Measurements from ENCODE around the gene DLG2.

The DLG2 gene

DNA sequence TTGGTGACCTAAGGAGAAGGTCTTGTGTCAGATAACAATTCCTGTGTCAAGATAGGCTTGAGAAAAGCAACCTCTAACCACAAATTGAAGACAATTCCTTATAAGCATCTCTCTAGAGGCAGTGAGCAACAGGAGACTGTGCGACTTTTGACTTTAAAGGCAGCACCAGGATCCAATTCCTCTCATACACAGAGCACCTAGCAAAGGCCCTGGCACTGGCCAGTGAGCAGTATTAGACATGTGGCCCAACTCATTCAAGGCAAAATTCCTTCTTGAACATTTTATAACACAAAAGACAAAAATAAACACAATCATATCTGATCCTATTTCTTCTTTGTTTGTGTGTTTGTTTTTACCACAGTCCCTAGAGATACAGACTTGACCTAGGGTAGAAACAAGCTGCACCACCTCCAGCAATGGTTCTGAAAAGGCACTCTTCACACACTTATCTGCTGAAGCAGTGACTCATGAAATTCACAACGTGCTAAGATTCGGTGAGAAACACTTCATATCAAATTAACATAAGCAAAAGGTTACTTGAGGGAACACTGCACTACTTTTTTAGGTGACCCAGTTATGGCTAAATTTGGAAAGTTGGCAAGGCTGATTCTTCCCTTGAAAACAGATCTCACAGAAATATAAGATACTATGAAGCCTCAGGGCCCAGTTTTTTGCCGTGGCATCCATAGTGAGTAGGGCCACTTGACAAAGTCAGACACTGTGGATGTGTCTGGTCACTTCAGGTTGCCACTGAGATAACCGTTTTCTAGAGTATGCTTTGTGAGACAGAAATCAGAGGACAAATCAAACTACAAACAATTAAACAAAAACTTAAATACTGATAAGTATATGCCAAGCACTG lies 1018.9 kb downstream of the DLG2 start:
- no peak for DNase-seq

DNA sequence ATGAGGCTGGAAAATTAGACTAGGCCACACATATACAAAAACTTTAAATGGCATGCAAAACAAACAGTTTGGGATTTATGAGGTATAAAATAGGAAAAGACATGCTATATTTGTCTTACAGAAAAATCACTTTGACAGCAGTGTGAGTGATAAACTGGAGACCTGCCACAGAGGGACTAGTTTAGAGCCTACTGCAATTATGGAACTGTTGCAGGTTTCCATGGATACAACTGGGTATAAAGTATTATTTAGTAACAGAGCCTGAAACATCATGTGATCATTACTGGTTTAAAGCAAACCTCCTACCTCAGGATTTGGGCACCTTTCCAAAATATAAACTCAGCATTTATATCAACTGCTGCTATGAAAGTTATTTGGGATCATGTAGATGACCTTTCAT lies 1032.5 kb downstream of the DLG2 start:
- no peak for DNase-seq

DNA sequence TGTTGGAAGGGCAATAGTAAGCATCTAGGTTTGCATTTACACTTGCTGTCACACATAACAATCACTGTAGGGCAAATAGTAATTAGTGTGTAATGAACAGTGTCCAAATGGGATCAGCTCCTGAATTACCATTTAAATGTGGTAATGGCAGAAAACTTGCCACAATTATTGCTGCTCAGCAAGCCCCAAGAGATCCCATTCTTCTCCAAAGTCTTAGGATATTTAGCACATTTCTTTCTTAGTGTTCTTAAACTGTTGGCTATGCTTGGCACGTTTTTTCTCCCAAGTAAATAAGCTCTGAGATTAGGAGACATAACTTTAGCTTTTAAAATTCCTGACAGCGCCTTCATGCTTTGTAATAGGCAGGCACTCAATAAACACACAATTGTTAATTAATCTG lies 1037.0 kb downstream of the DLG2 start:
- no peak for DNase-seq

DNA sequence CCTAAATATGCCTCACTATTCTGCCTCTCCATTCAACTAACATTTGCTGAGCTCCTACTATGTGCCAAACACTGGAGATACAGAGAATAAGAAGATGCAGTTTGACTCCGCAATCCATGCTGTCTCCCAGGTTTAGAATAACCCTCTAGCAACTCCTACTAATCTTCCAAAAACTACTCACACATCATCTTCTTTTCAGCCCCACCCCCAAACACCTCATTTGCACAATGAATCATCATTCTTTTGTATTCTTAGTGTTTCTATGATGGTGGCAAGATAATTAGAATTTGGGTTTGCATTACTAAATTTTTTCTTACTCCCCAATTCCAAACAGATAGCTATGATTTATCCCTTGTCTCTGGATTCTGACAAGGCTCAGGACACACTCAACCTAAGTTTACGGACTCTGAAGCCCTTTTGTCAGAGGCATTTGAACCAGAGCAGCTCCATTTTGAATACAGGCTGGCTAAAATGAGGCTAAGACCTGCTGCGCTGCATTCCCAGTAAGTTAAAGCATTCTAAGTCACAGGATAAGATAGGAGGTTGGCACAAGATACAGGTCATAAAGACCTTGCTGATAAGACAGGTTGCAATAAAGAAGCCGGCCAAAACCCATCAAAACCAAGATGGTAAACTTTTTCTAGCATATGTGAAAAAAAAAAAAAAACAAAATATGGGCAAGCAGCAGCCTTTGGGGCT lies 1038.9 kb downstream of the DLG2 start:
- DNase-seq: no peak

DNA sequence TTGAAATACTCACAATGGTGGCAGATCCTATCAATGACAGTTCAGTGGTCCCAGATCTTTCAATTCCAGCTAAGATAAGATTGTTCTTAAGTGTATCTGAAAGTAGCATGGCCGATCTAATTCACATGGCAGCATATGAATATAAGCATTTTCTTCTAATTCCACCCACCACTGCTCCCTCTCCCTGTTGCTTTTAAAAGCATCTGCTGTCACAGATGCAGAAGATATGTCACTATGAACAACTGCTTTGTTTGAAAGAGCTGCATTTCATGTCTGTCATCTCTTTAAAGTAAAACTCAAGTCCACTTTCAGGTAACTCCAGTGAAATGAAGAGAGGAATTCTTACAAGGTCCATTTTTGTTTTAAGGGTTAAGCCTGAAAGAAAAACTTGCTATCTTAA lies 1044.0 kb downstream of the DLG2 start:
- DNase-seq: no peak

- DNase-seq: no peak
Observed at GRCh38 chr11:84581083-84581482, 1046.1 kb downstream of the DLG2 start.

- DNase-seq: no peak
Observed at GRCh38 chr11:84580428-84580827, 1046.7 kb downstream of the DLG2 start.

GRCh38 chr11:84573868-84574267 lies 1053.3 kb downstream of the DLG2 start:
- no peak for DNase-seq

DNA sequence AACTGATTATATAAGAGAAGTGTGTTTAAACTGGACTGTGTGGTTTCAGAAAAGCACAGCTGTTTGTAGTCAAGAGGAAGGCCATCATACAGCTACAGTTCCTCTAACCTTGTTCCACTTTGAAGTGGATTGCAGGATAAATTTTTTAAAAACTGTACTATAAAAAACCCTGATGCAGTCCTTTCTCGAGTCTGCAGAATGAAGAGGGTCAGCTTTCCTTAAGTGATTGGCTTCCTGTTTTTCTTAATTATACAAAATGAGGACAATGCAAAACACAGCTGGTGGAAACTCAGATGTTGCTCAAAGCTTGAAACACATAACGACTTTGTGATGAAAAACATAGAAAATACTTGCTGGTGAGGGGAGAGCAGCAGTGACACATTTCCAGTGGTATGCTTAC lies 1060.5 kb downstream of the DLG2 start:
- DNase-seq: no peak

DNA sequence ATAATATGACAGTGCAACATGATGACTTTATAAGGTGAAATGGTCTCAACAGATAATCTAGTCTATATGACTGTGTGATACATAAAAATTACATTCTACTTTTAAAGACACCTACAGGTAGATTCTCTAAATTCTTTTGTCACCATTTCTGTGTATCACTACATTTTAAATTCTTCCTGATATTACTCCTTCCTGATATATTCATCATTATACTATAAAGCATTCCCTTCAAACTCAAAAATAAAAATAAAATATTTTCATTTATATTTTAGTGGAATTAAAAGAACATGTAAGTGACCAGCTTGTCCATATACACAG lies 1062.3 kb downstream of the DLG2 start:
- DNase-seq: no peak

- DNase-seq: no peak
Observed at GRCh38 chr11:84564180-84564866, 1062.8 kb downstream of the DLG2 start.

GRCh38 chr11:84563356-84563755 lies 1063.8 kb downstream of the DLG2 start:
- no peak for DNase-seq

DNA sequence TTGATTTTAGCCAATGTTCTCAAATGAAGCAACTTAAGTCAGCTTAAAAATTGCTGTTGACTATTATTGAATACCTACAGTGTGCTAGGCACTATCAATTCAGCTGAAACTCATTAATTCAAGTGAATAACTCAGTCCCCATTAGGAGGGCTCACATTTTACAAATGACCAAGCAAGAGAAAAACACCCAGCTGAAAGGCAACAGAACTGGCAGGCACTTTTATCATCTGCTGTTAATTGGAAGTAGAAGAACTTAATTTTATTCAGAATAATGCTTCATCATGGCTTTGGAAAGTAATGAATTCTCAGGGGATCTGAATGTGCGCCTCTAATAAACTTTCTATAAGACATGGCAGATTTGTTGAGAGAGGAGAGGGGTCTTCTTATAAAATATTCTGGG lies 1066.9 kb downstream of the DLG2 start:
- DNase-seq: no peak

DNA sequence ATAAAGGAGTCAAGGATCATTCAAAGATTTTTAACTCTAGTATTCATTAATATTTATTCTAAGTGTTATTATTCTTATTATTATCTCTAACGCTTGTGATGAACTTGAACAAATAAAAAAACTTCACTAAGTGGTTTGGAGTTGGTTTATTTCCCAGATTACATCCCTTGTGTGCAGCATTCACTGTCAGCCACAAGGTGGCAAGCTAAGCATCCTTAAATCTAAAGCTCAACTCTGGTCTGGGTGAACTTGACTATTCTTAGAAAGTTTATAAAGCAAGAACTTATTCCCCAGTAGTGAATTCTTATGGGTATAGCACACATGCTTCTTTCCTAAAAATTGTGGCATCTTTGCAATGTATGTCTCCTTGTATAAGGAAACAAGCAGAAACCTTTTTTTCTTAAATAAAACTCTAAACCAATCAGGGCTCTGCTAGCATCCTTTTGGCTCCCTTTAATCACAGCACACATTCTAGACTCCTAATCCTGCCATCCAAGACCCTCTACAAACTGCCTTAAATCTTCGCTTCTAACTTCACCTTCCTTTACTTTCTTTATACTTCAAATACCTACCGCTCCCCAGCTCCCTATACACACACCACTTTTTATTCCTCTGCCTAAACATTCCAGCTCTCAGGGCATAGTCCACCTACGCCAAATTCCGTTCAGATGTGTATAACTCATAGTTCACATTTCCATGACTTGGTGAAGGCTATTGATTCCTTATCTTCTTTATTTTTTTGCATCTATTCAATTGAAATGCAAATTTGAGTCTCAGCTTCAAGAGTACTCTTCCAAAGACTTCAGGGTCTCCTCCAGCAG lies 1068.8 kb downstream of the DLG2 start:
- peak; percentile 2 for DNase-seq

DNA sequence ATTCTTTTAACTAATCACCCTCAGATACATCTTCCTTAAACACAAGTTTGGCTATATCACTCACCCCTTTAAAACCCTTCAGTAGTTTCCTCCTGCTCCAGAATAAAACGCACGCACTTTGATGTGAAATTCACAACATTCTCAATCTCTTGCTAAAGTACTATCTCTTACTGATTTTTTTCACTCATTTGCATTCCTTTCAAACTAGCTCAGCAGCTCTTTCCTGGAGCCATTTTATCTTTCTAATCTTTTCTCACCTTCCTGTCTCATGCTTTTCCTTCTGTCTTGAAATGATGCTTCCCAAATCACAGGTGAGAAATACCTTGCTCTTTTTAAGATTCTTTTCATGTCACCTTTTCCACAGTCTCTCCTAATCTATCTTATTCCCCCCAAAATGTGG lies 1074.4 kb downstream of the DLG2 start:
- DNase-seq: no peak

- DNase-seq: no peak
Observed at GRCh38 chr11:84549217-84549616, 1077.9 kb downstream of the DLG2 start.

DNA sequence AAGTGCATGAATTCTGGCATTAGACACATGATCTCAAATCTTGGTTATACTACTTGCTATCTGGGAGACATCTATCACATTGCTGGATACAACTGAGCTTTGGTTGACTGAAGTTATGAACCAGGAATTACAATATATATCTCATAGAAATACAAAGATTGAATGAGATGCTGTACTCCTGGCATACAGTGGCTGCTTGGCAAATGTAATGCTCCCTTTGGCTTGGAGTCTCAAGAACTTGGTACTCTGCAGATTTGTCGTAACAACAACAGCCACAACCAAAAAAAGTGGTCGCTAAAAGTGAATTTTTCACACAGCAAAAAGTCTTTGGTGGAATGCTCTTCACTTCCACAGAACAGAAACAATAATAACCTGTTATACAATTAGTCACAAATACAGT lies 1082.6 kb downstream of the DLG2 start:
- DNase-seq: no peak

GRCh38 chr11:84543367-84544159 lies 1083.6 kb downstream of the DLG2 start:
- no peak for DNase-seq

DNA sequence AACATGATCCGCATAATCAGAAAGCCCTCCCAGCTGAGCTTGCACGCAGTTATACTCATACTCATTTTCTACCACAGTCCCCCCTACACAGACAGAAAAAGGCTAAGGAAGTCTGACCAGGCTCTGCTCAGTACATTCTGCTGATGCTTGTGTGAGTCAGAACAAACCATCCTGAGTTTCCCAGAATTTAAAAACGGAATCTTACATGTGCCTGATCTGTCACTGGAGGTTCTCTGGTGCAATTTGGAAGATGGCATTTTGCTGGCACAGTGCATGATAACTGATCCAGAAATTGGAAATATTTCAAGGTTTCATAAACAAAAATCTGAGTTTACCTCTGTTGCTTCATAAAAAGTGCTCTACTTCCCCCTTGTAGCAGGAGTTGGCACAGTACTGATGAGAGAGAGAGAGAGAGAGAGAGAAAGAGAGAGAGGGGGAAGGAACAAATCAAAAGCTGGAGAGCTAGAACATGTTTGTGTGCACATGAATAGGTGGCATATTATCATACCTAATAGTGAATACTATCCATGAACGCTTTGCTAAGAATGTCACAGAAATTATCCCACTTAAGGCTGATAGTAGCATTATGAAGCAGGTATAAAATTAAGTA lies 1085.3 kb downstream of the DLG2 start:
- no peak for DNase-seq

- DNase-seq: no peak
Observed at GRCh38 chr11:84536456-84536855, 1090.7 kb downstream of the DLG2 start.

DNA sequence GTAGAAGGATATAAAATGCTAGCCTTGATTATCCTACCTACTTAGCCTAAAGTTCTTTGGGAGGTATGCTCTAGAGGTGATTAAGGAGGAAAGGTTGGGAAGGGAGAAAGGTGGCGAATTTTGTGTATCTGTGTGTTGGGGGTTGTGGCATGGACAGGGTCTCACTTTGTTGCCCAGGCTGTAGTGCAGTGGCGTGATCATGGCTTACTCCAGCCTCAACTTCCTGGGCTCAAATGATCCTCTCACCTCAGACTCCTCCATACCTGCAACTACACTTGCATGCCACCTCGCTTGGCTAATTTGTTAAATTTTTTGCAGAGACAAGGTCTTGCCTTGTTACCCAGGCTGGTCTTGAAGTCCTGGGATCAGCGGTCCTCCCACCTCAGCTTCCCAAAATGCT lies 1094.8 kb downstream of the DLG2 start:
- no peak for DNase-seq

DNA sequence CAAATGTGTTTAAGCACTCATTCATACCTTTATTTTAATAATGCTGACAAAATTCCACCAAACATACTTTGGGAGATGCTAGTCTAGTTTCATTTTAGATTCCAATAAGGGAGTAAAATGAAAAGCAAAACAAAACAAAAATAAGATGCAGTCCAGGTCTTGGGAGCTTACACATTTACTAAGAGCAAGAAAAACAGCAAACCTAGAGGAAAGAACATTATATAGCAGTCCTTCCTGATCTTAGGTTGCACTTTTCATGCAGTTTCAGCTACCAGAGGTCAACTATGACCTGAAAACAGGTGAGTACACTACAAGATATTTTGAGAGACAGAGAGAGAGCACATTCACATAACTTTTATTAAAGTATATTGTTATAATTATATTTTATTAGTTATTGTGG lies 1100.9 kb downstream of the DLG2 start:
- no peak for DNase-seq

Measured in NCI-H2107 (cell line).